Measurements from ENCODE around the gene ZNF480.
"Not testable (repeated sequence)": the region's sequence is repeated elsewhere in the genome, so short reads cannot be mapped to it uniquely, and the experiment has no call there.

Gene ZNF480

DNA sequence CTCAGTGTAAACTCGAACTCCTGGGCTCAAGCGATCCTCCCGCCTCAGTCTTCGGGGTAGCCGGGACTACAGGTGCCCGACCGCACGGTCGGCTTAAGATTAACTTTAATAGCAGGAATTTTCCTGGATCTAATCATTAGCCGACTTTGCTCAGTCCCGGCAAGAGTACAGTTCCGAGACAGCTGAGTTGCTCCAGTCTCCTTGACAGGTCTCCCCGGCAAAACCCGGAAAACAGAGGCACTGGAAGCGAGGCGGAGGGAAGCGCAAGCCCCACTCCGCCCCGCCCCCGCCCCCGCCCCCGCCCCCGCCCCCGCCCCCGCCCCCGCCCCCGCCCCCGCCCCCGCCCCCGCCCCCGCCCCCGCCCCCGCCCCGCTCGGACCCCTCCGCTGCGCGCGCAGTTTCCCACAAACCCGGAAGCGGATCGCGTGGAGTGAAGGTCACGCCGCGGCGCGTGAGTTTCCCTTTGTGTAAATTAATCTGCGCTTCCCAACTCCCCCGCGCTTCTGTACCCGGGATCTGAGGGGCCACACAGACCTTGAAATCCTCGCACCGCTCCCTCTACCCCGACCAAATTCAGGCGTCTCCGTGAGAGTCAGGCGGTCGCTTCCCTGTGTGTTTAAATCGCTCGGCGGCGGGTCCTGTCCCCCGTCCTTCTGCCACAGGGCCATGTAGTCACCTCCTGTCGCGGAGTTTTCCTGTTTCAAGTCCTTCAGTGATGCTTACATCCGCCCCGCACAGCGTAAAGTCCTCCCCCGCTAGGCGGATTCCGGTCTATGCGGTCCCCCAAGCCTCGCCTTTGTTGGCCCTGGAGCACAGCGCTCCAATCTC lies at the start of gene ZNF480:
TSS of gene ZNF480 (plus strand) at position 397 of the 828 bp plus-strand sequence. CDS start 3,244 bp downstream, outside the sequence.
- peak; percentile 33 to 36 for DNase-seq (ENCODE audit: low read depth in 2 of 2)

DNA sequence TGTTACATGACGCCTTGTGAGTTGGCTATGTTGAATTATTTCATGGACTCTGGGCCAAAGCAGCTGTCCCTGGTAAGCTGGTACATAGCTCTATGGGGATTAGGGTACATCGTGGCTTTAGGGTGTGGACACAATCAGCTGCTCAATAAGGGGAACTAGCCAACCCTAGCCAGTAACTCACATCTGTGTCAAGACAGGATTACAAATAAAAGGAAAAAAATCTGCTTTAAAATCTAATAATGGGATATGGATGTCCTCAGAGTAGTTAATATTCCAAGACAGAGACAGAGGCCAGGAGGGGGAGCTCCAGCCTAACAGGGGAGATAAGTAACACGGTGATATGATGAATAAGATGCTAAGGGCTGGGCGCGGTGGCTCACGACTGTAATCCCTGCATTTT lies 48.7 kb upstream of the ZNF480 start:
- no peak for DNase-seq (ENCODE audit: low read depth in 2 of 2)

DNA sequence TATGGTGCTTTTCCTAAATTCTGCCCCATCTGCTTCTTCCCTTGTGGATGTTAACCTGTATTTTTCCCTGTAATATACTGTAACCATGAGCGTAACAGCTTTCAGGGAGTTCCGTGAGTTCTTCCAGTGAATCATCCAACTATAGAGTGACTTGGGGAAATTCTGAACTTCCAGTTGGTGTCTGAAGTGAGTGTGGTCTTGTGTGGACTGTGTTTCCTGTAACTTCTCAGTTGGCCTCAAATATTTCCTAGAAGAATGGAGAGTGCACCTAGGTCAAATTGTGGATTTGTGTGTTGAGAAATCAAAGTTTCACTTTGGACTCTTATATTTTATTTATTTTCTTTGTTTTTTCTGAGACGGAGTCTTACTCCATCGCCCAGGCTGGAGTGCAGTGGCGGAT lies 38.5 kb upstream of the ZNF480 start:
- no peak for DNase-seq (ENCODE audit: low read depth in 2 of 2)

DNA sequence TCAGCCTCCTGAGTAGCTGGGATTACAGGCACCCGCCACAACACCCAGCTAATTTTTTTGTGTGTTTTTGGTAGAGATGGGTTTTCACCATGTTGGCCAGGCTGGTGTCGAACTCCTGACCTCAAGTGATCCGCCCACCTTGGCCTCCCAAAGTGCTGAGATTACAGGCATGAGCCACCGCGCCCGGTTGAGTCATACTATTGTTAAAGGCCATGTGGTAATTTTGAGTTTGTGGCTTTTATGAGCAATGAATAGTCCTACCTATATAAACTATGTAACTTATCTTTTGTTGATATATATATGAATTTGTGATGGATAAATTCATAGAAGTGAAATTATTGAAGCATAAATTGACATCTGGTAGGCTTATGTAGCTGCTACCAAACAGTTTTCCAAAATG lies 31.4 kb upstream of the ZNF480 start:
- DNase-seq (ENCODE audit: low read depth in 2 of 2): not testable (repeated sequence)

DNA sequence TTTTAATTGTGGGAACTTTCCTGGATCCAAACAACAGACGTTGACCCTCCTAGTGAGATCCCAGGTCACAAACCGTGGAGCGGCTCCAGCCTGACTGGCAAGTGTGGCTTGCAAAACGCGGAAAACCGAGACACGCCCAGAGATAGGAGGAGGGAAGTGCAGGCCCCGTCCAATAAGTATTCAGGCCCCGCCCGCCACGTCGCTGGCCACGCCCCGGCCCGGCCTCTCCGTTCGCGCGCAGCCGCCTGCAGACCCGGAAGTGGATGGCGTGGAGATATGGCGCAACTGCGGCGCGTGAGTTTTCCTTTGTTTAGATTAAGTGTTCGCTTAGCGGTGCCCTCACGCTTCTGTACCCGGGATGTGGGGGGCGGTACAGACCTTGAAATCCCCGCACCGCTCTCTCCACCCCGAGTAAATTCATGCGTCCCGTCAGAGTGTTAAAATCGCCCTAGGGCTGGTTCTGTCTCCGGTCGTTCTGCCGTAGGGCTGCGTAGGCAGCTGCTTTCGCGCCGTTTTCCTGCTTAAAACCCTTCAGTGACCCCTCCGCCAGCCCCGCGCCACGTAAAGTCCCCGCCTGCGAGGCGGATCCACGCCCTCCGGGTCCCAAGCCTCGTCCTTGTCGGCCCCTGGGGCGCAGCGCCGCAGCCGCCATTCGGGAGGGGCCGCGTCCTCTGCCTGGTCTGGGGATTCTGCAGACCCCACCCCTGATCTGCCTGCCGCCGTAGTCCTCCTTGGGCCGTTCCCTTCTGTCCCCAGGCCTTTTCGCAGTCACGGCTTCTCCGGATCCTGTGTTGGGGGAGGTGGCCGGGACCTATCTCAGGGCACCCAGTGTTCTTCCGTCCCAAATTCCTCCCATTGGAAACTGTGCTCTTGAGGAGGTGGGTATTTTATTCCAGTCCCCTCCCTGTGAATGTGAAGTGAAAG lies 27.4 kb upstream of the ZNF480 start, which contains the start of gene ZNF766:
TSS of gene ZNF766 (plus strand) at position 250 of the 924 bp plus-strand sequence. CDS start at position 277, 27 bp downstream.
- peak; percentile 82 to 86 for DNase-seq (ENCODE audit: low read depth in 2 of 2)

DNA sequence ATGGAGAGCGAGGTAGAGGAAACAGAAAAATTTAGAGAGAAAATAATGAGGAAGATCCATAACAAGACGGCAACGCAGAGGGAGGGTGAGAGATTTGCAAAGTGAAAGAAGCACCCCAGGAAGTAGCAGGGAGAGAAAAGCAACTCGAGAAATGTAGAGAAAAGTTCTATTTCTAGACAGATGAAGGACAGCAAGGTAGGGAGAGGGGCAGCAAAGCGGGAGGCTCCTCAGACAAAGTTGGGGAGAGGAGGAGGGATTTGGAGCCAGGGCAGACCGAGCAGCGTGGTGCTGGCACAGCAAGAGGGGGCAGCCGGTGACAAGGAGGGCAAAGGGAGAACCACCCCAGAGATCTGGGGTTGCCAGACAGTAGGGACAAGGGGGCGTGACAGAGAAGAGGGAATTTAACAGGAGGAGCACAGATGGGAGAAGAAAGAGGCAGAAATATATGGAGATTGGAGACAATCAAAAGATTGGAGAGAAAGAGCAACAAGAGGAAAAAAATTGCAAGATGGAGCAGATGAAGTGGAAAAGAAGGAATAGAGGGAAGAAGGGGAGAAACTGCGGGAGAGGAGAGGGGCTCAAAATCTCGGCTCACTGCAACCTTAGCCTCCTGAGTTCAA lies 26.6 kb upstream of the ZNF480 start:
- DNase-seq (ENCODE audit: low read depth in 2 of 2): no peak

DNA sequence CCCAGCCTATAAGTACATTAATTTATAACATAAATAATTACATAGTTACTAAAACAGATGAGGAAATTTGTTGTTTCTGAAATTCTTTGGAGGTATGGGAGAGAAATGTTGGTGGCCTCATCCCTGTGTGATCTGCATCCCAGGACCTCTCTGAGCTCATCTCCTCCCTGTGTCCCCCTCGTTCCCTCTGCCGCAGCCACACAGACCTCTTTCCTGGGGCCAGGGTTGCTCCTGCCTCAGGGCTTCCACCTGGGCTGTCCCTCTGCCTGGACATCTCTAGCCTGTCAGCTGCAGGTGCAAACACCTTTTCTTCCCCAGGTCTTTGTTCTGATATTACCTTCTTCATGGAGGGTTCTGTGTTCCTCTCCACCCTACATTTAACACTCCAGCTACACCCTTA lies 23.7 kb upstream of the ZNF480 start:
- DNase-seq (ENCODE audit: low read depth in 2 of 2): no peak

DNA sequence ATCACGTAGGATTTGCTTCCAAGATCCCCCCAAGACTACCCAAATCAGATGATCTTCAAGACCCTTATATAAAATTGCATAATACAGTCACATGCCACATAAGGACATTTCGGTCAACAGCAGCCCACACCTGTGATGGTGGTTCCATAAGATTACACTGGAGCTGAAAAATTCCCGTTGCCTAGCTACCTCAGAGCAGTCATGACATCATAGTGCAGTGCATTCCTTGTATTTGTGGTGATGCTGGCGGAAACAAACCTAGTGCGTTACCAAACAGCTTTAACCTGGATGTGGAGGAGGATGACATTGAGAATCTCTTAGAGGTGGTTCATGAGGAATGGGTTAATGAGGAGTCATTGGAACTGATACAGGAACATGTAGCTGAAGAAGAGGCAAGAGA lies 22.8 kb upstream of the ZNF480 start:
- no peak for DNase-seq (ENCODE audit: low read depth in 2 of 2)

DNA sequence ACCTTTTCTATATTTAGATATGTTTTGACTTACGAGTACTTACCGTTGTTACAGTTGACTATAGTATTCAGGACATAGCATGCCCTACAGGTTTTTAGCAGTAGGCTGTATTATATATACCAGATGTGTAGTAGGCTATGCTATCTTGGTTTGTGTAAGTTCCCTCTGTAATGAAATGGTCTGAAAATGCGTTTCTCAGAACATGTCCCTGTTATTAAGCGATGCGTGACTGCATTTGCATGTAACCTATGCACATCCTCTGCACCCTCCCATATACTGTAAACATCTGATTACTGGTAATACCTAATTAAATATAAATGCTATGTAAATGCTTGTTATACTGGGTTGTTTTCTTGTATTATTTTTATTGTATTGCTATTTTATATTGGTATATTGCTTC lies 21.0 kb upstream of the ZNF480 start:
- DNase-seq (ENCODE audit: low read depth in 2 of 2): no peak

DNA sequence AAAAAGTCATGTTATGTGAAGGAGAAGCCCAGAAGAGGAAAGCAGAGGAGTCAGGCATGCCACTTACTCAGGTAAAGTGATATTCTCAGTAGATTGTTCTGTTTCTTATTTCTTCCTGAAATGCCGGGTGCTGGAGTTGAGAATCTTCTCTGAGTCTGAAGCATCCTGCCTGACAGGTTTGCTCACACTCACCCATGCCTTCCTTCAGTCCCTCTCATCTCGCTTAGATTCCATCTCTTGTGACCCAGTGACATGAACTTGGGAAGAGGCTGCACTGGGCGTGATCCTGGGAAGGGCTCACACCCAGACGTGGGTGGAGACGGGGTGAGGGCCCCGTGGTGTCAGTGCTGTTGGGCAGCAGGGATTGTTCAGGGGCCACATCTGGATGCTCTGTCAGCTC lies 19.5 kb upstream of the ZNF480 start:
- DNase-seq (ENCODE audit: low read depth in 2 of 2): no peak

DNA sequence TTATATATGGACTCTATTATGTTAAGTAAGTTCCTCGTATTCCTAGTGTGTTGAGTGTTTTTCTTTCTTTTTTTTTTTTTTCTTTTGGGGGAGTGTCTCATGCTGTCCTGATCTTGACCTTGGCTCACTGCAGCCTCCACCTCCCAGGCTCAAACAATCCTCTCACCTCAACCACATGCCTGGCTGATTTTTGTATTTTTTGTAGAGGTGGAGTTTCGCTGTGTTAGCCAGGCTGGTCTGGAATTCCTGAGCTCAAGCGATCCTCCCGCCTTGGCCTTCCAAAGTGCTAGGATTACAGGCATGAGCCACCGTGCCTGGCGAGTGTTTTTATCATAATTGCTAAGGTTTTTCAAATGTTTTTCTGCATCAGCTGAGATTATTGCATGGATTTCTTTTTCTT lies 10.7 kb upstream of the ZNF480 start:
- DNase-seq (ENCODE audit: low read depth in 2 of 2): no peak

DNA sequence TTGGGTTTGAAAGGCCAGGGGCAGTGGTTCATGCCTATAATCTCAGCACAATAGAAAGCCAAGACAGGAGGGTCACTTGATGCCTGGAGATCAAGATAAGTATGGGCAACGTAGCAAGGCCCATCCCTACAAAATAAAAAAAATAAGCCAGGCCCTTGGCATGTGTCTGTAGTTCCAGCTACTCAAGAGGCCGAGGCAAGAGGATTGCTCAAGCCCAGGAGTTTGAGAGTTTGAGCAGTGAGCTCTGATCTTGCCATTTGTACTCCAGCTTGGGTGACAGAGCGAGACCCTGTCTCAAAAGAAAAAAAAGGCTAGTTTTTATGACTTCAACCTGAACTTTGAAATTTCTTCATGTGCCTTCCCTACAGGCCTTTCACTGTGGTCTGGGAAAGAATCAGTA lies 5.2 kb upstream of the ZNF480 start:
- no peak for DNase-seq (ENCODE audit: low read depth in 2 of 2)

DNA sequence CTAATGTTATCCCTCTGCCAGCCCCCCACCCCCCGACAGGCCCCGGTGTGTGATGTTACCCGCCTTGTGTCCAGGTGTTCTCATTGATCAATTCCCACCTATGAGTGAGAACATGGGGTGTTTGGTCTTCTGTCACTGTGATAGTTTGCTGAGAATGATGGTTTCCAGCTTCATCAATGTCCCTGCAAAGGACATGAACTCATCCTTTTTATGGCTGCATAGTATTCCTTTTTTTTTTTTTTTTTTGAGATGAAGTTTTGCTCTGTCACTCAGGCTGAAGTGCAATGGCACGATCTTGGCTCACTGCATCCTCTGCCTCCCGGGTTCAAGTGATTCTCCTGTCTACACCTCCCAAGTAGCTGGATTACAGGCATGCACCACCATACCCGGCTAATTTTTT lies 4.0 kb upstream of the ZNF480 start:
- DNase-seq (ENCODE audit: low read depth in 2 of 2): not testable (repeated sequence)

DNA sequence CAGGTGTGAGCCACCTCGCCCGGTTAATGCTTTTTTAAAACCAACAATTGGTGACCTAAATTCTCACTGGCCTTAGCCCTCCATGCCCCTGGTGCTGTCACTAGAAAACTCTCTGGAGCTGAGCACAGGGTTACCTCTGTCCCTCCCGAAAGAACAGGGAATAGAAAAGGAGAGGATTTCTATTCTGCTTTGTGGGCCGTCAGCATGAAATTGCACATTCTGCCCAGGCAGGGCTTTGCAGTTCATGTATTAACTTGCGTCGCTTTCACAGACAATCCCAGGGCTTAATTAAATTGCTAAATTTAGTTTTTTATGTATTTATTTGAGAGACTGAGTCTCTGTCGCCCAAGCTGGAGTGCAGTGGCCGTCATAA lies 583 bp upstream of the ZNF480 start:
- DNase-seq (ENCODE audit: low read depth in 2 of 2): no peak

DNA sequence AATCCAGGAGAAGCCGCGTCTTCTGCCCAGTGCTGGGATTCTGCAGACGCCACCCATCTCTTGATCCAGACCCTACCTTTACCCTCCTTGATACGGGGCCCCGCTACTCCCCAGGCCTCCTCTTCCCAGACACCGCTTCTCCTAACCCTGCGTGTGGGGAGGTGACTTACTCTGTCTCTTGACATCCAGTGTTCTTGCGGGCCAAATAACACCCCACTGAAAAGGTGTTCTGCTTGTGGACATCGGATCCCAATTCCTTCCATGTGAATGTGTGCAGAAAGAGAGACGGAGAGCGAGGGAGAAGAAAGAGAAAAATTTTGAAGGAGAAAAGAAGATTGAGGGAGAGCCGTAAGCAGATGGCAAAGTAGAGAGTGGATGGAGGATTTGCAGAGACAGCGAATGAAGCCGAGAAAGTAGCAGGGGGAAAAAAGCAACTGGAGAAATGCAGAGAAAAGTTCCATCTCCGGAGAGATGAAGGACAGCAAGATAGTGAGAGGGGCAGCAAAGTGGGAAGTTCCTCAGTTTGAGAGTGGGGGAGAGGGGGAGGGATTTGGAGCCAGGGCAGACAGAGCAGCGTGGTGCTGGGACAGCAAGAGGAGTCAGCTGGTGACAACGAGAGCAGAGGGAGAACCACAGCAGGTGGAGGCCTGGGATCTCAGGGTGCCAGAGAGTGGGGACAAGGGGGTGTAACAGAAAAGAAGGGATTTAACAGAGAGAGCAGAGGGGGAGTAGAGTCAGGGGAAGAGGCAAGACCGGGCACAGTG lies 814 bp downstream of the ZNF480 start:
- DNase-seq (ENCODE audit: low read depth in 2 of 2): no peak

DNA sequence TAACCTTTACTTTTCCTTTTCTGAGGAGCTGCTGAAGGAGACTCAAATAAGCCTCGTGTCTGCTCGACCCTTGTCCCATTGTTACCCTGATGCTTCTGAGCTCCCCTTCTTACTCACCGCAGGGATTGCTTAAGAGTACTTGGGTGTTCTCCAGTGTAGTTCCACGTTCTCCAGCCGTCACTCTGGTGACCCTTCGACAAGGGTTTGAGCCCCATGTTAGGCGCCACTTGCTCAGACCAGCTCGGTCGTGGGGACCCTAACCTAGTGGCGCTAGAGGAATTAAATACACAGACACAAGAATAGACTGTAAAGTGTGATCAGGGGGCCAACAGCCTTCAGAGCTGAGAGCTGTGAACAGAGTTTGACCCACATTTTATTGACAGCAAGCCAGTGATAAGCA lies 10.3 kb downstream of the ZNF480 start:
- DNase-seq (ENCODE audit: low read depth in 2 of 2): no peak

DNA sequence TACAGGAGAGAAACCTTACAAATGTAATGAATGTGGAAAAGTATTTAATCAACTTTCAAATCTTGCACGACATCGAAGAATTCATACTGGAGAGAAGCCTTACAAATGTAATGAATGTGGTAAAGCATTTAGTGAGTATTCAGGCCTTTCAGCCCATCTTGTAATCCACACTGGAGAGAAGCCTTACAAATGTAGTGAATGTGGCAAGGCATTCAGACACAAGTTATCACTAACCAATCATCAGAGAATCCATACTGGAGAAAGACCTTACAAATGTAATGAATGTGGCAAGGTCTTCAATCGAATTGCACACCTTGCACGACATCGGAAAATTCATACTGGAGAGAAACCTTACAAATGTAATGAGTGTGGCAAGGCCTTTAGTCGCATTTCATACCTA lies 25.5 kb downstream of the ZNF480 start:
- no peak for DNase-seq (ENCODE audit: low read depth in 2 of 2)

DNA sequence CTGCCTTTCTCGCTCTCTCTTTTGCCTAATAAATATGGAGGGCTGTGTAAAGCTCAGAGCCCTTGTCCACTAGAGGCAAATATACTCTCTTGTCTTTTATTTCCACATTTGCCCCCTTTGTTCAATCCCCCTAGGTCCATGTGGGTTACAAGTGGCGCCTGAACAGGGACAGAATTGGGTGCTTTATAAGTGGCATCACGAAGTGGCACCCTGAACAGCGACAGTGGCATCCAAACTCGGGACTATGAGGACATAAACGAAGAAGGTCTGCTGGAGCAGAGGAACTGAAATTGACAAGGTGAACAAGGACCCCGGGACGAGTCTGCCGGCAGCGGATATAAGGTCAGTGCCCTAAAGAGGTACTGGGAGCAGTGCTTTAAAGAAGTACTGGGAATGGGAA lies 34.8 kb downstream of the ZNF480 start:
- no peak for DNase-seq (ENCODE audit: low read depth in 2 of 2)

DNA sequence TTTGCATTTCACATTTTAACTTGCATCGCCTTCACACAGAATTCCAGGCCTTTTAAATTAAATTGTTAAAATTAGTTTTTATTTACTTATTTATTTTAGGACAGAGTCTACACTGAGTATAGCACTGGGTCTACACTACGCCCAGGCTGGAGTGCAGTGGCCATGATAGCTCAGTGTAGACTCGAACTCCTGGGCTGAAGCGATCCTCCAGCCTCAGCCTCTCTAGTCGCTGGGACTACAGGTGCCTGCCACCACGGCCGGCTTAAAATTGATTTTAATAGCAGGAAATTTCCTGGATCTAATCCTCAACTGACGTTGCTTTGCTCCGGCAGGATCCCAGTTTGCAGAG lies 38.8 kb downstream of the ZNF480 start:
- no peak for DNase-seq (ENCODE audit: low read depth in 2 of 2)

DNA sequence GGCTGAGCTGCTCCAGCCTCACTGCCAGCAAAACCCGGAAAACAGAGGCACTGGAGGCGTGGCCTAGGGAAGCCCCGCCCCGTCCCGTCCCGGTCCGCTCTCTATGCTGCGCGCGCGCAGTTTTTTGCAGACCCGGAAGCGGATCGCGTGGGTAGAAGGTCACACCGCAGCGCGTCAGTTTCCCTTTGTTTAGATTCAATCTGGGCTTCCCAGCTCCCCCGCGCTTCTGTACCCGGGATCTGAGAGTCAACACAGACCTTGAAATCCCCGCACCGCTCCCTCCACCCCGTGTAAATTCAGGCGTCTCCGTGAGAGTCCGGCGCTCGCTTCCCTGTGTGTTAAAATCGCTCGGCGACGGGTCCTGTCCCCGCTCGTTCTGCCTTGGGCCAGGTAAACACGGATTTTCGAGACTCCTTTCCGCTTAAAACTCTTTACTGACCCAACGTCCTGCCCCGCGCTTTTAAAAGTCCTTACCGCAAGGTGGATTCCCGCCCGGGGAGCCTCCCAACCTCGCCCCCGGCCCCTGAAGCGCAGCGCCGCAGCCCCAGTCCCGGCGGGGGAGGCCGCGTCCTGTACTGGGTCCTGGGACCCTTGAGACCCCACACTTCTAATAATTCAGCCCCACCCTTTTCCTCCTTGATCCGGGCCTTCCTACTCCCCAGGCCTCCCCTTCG lies 39.3 kb downstream of the ZNF480 start, which contains the start of gene ZNF610:
TSS of gene ZNF610 (plus strand) at position 127 of the 674 bp plus-strand sequence. CDS start 12,930 bp downstream, outside the sequence.
- peak; percentile 55 to 61 for DNase-seq (ENCODE audit: low read depth in 2 of 2)

Data from fibroblast of skin of left biceps (primary cell).